Erythroblast (primary cell): ENCODE measurements around the gene CEP295NL.

ENCODE experiments used
- GATA1 ChIP-seq: IDR thresholded peaks from 2 replicates; pipeline ENCODE4 v1.6.1; 2011; ENCODE audit warnings: low read depth, mild to moderate bottlenecking, control low read depth, low read length, moderate library complexity
- POLR2A ChIP-seq: IDR thresholded peaks from 2 replicates; pipeline ENCODE4 v1.6.1; 2011; ENCODE audit warnings: mild to moderate bottlenecking, low read length

- no peak for TF ChIP-seq POLR2A
- TF ChIP-seq GATA1, result no peak
Measured at GRCh38 chr17:78859051-78859450, 44.0 kb downstream of the CEP295NL start.
